Activated effector memory CD4-positive, alpha-beta T cell treated with Interleukin-2 at 50 U/mL for 16 hours (primary cell): Measurements from ENCODE around the gene AUNIP.

ENCODE experiments used
- DNase-seq: peaks from one replicate; pipeline ENCODE4 v3.0.0-alpha.2; 2020

AUNIP gene

DNA sequence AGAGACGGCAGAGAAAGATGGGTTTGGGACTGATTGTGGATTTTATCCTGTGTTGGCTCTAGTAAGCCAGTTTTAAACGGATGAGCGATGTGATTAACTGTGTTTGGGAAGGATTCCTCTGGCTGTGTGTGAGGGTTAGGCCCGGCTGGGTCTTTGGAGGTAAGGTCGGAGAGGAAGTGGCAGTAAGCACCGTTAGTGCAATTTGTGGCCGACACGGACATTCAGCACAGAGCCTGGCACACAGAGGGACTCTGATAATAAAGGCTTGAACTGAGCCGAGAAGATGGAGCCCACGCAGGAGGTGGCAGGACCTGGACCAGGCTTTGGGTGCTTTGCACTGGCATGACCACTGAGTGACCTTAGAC lies 38.2 kb downstream of the AUNIP start:
- DNase-seq, result no peak

DNA sequence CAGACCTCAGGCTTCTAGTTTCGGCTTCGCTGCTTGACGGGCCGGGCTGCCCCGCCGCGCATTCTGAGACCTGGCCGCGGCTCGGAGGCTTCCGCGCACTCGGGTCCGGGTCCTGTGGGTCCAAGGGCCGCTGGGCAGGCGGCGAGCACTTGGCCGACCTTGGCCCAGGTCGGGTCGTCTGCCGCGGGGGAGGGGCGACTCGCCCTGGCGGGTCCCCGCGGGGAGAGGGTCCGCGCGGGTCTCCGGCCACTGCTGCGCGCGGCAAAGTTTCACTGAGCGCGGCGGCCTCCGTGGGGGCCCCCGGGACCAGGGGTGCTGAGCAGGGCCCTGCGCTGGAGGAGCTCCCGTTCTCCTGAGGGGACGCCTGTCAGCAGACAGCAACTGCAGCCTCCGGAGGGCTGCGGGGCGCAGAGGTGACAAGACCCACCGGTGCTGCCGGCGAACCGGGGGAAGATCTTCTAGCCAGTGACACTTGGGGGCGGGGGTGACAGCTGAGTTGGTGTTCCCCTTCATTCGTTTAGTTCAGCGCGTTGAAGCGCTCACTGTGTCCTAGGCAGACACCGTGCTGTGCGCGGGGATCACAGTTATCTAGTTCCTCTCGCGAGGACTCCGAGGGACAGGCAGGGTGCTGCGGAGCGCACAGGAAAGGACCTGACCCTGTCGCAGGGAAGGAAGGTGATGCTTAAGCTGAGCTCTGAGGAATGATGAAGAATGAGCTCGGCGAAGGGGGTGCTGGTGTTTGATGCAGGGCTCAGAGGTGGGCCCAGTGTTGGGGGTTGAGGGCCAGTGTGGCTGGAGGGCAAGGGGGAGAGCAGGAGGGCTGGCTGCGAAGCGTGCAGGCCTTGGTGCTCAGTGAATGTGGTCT lies 38.8 kb downstream of the AUNIP start:
- peak; percentile 65 for DNase-seq

DNA sequence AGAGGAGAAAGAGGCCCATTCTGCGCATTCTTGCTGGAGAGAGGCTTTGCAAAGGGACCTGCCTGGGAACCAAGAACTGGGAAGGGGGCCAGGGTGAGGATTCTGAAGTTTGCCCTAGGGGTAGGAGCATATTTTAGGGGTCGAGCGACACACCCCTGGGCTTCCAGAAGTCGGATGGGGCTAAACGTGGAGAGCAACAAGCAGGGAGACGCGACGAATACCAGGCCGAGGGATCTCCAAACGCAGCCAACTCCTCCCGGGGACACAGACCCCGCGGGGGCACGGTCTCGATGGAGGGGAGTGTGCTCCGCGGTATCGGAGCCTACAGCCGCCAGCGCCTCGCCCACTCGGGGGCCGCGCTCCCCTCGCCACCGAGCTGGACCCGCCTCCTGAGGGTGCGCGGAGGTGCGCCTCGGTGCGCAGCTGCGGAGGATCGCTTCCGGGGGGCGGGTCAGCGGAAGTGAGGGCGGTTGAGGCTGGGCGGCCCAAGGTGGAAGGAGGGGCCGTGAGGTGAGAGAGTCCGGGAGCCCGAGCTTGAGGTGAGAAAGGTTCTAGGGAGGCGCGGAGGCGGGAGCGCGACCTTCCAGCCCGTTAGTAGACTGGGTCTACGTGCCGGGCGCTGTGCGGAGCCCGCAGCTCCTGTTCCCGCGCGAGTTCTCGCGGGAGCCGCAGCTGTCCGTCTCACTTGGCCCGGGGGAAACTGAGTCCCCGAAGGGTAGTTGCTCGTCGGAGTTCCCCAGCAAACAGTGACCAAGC lies 39.6 kb downstream of the AUNIP start, which contains the start of gene MTFR1L:
Gene MTFR1L, plus strand, starts transcription at position 464 of the 756 bp plus-strand sequence. CDS start 3,151 bp downstream, outside the sequence.
- DNase-seq, result peak; percentile 92

DNA sequence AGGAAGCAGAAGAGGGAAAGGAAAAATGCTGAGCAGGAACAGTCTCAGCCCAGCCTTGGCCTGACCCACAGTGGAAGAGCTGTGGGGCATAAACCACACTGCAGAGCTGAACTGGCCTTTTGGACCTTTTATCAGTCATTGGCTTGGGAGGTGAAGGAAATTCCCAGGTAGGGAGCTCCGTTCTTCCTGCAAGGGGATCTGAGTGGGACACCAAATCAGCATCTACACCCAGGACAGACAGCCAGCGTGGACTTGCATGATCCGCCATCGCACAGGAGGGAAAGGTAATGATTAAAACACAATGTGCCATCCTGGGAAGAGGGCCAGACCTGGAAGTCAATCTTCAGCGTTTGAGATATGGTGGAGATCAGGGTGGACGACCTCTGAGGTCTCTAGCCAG lies 40.7 kb downstream of the AUNIP start:
- DNase-seq, result no peak

DNA sequence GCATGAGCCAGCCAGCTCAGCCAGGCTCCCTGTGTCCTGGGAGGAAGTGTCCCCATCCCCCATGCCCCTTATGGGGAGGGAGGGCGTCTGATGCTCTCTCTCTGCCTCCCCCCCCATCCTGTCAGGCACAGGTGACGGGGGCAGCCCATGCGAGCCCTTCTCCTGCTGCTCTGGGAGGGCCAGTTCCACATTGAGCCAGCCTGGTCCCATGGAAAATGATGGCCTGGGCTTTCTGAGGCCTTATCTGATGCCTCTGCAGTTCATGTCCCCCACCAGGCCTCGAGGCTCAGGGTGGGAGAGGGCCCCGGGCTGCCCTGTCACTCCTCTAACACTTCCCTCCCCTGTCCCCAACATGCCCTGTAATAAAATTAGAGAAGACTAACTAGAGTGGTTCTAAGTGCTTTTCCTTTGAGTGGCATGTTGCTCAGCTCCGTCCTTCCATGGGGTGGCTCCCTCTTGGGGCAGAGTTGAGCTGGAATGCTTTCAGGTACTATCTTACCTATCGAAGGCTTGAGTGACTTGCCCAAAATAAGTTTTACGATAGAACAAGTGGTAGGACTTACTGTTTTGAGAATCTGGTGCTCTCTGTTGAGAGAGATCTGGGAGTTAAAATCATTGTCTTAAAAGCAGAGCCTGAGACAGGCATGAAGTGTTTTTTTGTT lies 41.3 kb downstream of the AUNIP start:
- no peak for DNase-seq

DNA sequence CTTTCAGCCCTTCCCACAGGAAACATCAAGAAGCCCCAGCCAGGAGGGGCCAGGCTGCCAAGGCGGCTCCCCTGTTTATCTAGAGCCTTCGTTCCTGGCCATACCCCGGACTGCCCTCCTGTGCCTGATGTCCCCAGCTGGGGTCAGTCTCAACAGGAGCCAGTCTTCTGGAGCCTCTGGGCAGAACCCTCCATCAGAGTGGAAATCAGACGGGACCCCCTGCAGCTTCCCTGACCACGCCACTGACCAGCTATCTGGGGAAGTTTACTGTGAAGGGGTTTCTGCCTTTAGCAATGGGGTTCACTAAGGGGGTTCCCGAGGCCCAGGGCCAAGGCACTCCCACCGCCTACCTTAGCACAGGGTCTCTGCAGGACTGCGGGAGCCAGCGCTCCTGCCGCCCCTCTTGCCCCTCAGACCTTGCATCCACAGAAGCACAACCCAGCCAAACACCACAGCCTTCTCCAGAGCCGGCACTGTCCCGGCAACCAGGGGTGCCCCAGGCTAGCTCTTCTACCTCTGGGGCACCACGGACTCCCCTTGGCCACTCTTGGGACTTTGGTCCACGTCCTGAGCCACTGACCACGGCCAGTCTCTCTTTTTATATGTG lies 43.0 kb downstream of the AUNIP start:
- DNase-seq, result no peak

DNA sequence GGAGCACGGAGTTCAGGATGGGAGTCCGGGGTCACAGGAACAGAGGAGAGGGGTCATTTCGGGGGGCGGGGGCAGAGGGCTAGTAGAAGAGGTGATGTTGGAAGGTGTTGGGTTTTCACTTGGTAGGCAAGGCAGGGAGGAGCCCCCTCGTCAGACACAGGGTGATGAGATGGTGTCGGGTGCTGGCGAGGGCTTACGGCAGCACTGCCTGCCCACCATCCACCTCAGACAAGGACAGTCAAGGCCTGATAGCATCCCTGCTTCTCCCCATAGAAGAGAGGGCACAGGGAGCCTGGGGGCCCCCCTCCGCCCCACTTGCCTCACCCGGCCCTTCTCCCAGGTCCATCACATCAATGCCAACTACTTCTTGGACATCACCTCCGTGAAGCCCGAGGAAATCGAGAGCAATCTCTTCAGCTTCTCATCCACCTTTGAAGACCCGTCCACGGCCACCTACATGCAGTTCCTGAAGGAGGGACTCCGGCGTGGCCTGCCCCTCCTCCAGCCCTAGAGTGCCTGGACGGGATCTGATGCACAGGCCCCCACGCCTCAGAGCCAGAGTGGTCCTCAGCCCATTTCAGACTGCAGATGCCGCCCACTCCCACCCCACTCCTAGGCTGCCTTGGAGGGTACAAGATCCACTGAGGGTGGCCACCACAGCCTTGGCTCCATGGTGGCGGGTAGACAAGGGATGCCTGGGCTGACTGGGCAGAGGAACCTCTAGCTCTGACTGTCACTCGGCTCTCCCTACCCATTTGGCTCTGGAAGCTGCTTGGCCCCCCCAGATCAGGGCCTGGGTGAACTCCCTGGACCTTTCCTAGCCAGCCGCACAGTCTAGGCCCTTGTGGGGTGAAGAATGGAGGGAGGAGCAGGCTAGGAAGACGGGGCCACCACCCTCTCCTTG lies 43.8 kb downstream of the AUNIP start:
- DNase-seq, result no peak

DNA sequence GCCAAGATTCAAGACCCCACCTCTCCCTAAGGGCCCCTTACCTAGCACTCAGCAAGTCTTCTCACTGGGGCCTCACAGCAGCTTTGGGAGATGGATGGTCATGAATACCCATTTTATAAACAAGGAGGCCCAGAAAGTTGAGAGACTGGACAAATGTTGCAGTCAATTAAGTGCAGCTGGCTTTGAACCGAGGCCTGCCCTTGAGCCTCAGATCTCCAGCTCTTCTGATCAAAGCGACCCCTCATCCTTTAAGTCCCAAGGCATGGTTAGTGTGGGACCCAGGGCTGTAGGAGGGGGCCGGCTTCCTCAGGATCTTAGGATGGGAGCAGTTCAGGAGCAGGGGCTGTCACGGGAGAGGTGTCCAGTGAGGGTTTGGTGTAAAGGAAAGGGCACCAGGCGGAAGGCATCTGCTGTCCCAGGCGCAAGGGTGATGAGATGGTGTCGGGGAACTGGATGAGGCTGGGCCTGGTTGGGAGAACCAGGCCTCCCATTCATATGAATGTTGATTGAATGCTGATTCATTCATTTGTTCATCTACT lies 44.6 kb downstream of the AUNIP start:
- no peak for DNase-seq

DNA sequence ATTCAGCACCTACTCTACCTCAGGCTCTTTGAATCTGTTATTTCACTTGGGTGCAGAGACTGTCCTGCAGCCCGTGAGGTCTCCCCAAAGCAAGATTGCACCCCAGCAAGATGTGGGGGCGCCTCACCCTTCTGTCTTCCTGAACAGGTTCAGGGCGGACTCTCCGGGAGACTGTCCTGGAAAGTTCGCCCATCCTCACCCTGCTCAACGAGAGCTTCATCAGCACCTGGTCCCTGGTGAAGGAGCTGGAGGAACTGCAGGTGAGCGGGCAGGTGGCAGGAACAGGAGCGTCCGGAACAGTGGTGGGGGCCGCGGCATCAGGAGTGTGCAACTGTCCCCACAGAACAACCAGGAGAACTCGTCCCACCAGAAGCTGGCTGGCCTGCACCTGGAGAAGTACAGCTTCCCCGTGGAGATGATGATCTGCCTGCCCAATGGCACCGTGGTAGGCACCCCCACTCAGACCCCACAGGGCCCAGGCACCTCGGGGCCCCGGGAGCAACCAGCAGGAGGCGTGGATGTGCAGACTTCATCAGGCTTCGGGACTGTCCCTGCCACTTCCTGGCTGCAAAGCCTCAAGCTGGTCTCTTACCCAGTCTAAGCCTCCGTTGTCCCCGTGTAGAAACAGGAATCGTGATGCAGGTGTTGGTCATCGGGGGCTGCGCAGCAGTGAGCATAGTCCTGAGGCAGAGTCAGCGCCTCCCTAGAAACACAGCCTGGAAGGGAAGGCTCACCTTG lies 45.4 kb downstream of the AUNIP start:
- no peak for DNase-seq

DNA sequence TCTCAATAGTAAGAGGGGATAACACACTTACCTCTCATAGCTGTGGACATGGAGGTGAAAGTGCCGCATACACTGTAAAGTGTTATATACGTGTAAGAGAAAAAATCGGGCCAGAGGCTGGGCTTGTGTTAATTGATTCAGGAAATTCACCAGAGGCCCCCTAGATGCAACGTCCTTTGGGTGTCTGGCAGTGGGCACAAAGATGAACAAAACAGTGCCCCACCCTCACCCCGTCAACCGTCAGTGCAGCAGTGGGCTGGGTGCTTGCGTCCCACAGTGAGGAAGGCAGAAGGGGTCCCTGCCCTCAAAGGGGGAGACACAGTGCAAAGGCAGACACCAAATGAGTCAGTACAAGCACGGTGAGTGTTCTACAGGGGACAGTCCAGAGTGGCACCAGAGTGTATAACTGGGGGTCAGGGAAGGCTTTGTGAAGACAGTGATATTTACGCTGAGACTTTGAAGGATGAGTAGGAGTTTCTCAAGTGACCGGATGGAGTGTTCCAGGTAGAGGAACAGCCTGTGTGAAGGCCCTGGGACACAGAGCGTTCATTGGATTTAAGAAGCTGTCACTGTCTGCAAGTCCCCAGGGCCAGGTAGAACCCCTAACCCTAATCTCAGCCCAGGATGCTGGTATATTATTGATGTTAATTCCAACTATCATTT lies 46.1 kb downstream of the AUNIP start:
- DNase-seq, result no peak

DNA sequence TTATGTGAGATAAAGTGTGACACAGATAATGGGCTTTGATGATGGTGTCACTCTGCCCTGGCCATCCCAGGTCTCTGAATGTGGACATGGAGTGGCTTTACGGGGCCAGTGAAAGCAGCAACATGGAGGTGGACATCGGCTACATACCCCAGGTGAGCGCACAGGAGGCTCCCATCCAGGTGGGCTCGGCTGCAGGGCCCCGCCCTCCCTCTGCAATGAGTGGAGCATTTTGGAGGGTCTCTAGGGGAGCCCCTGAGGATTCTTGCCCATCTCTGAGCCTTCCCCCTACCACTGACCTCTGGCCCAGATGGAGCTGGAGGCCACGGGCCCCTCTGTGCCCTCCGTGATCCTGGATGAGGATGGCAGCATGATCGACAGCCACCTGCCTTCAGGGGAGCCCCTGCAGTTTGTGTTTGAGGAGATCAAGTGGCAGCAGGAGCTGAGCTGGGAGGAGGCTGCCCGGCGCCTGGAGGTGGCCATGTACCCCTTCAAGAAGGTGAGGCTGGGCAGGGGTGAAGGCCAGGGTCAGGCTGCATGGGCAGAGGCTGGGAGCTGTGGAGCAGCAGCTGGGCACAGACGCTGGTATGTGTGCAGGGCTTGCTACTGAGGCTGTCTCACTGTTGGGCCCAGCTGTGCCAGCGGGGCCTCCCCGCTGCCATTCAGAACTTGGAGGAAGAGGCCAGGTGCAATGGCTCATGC lies 47.7 kb downstream of the AUNIP start:
- no peak for DNase-seq

DNA sequence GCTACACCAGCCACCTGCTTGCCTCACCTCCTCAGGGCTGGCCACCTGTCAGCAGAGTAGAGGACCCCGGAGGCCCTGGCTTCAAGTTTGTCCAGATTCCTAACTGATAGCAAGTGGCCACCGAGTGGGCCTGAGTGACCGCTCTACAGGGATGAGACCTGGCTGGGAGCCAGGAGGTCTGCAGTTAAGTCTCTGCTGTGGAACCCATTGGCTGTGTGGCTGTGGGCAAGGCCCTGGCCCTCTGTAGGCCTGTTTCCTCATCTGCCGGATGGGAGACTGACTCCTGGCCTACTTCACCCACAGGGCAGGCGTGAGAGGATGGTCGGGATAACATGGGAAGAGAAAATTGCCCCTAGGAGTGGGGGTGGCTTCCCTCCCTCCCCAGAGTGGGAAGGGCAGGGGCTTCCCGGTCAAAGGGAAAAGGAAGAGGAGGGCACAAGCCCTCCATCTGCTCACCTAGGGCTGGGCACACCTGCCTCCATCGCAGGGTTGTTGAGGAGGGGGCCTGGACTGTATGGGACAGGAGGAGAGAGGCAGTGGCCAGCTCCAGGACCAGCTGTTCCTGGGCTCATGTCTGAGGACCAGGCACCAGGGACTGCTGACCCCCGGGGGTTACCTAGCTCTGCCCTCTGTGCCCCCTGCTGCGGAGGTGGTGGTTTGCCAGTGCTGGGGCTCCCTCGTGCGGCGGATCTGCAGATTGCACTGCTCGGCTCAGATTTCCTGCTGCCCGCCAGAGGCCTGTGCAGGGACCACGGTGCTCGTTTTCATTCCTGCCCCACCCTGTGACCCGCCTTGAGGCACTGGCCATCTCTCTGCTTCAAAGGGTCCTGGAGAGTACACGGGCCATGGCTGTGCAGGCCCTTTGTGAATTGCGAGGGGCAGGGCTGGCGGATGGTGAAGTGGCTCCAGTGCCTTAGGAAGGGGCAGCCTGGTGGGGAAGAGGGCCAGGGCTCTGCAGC lies 48.6 kb downstream of the AUNIP start:
- peak; percentile 68 for DNase-seq

DNA sequence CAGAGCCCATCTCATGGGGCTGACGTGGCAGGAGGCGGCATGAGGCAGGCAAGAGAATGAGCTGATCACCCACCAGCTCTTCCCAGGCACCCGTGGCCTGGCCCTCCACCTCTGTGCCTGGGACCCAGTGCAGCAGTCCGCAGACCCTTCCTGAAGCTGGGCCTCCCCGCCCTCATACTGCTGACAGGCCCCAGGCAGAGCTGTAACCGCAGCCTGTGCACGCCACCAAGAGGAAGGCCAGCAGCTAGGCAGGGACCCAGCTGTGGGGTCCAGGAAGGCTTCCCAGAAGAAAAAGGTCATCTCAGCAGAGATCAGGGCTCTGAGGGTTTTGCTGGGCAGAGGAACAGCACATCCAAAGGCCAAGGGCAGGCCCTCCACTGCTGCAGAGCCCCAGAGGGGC lies 49.3 kb downstream of the AUNIP start:
- DNase-seq, result no peak

DNA sequence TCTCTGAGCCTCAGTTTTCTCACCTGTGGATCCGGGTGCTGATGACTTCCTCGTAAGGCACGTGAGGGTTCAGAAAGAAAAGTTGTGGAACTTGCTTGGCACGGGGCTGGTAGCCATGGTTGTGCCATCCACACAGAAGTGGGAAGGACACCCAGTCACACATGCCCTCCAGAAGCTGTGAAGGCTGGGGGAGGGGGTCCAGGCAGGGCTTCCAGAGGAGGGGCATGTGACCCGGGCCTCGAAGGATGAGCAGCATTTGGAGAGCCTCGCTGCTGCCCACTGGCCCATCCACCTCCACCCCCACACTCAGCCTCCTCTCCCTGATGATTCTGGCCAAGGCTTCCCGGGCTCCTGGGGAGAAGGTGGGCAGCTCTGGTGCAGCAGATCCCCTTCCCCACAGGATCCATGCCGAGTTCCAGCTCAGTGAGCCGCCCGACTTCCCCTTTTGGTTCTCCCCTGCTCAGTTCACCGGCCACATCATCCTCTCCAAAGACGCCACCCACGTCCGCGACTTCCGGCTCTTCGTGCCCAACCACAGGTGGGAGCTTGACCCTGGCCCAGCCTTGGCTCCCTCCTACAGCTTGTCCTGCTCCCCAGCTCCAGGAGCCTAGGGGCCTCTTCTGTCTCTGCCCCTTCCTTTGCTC lies 49.9 kb downstream of the AUNIP start:
- DNase-seq, result no peak

DNA sequence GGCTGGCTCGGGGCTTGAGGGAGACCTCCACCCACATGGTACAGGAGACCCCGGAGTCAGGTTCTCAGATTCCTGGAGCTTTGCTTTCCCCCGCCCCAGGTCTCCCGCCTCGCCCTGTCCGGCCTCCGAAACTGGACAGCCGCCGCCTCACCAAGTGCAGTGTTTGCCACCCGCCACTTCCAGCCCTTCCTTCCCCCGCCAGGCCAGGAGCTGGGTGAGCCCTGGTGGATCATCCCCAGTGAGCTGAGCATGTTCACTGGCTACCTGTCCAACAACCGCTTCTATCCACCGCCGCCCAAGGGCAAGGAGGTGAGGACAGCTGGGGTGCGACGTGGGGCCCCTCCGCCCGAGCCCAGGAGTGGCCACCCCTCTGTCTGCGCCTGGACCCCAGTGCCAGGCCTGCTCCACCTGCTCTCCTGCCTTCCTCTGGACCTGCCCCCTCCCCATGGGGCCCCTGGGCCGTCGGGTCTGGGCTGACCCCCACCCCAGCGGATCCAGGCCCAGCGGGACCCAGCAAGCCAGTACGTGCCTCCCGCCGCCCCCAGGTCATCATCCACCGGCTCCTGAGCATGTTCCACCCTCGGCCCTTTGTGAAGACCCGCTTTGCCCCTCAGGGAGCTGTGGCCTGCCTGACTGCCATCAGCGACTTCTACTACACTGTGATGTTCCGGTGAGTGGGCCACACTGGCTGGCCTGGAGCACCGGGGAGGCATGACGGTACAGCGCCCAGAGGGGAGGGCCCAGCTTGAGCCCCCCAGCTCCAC lies 50.6 kb downstream of the AUNIP start:
- no peak for DNase-seq

DNA sequence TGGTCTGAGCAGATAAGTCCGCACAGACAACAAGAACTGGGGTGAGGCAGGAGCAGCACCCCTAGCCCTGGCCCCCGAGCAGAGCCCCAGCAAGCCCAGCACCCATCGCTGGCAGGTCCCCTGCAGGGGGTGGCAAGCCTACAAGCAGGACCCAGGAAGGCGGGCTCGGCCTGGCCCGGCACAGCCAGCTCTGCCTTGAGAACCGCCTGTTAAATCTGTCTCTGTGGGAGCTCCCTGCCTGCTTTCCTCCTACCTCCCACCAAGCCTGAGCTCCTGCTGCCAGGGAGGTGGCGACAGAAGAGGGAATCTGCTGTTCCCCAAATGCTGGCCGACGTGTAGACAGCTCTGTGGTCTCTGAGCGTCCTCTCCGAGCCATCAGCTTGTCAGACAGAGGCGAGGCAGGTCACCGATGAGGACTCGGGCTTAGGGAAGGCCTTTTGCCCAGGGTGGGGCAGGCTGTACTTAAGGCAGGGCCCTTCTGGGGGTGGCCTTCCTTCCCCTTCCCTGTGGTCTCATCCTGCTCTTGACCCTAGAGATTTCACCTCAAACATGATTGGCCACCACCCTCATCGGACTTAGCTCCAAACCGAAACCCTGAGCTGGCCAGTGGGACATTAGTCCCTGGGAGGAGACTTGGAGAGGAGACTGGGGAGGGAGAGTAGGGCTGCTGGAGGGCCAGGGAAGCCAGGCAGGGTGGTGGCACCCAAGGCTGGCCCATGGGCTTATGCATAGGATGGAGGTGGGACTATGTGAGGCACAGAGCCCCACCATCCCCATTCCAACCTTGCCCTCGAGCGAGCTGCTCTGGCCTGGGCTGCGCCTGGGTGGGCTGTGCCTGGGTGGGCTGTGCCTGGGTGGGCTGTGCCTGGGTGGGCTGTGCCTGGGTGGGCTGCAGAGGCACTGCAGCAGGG lies 51.5 kb downstream of the AUNIP start:
- DNase-seq, result no peak
